Amygdala (tissue), 56 donors: ENCODE results near the gene C3.
"Not testable (repeated sequence)": the region's sequence is repeated elsewhere in the genome, so short reads cannot be mapped to it uniquely, and the experiment has no call there.

ENCODE experiments used
- DNase-seq, 56 donors: peaks; one replicate each; lab custom pipeline; 2025; lab: John Stamatoyannopoulos, UW

C3 gene

DNA sequence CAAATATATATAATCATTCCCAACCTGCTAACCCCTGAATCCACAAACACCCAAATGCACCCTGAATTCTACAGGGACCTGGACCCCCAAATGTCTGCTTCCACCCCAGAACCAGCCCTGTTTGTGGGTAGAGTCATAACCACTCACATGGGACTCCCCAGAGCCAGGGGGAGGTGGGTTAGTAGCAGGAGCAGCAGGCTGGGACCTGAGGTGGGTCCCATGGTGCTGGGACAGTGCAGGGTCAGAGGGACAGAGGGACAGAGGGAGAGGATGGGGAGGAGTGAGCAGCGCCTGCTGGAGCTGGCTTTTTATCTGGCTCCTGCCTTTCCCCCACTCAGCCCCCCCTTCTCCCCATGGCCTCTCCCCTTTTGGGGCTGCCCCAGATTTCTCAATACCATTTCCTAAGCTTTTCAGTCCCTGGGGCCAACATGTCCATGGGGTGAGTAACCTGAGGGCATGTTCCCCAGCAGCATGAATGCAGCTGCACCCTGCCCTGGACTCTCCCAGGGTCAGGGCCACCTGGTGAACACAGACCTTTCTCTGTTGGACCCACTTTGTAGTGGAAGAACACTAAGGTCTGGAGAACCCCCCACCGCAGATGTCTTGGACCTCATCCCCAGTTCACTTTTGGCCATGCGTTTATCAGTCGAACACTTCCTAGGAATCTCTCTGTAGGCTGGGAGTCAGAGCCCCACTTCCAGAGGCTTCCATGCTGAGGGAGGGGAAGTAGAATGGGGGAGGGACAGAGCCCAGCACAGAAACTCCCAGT is at the start of gene C3:
Gene C3 (minus strand): TSS at position 282 of the 769 bp plus-strand sequence. CDS start 61 bp downstream, at position 221.
- DNase-seq = peak in 8 of 56 donors; percentile 7 to 27 (median 15)

DNA sequence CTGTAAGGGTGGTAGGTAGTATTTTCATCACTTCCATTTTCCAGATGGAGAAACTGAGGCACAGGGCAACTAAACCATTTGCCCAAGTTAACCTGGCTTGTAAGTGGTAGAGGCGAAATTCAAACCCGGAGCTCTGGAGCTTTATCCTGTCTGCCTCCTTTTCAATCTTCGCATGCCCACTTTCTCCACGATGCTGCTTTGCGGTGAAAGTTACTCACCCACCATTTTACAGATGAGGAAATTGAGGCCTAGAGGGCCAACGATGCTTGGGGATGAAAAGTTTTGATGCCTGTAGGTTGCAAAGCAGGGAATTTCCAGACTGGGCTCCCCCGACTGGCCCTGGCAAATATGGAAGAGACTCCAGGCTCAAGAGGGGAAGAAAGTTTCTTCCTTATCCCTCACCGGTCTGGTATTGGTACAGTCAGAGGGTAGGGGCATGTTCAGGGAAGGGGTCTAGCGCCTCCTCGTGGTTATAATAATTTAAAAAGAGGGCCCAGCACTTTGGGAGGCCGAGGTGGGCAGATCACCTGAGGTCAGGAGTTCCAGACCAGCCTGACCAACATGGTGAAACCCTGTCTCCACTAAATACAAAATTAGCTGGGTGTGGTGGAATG is 48.7 kb upstream of the C3 start:
- no peak for DNase-seq

DNA sequence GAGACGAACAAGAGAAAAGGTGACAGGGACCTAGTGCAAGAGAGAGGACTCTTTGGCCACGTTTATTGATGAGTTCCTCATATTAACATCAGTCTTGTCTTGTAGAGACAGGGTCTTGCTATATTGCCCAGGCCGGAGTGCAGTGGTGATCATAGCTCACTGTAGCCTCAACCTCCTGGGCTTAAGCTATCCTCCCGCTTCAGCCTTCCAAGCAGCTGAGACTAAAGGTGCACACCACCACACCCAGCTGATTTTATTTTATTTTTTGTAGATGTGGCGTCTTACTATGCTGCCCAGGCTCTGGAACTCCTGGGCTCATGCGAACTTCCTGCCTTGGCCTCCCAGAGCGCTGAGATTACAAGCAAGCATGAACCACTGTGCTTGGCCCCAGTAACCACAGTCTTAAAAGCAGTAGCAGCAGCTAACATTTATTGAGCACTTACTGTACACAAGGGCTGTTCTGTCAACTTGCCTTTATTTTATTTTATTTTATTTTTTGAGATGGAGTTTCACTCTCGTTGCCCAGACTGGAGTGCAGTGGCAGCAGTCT is 47.9 kb upstream of the C3 start:
- DNase-seq = no peak

DNA sequence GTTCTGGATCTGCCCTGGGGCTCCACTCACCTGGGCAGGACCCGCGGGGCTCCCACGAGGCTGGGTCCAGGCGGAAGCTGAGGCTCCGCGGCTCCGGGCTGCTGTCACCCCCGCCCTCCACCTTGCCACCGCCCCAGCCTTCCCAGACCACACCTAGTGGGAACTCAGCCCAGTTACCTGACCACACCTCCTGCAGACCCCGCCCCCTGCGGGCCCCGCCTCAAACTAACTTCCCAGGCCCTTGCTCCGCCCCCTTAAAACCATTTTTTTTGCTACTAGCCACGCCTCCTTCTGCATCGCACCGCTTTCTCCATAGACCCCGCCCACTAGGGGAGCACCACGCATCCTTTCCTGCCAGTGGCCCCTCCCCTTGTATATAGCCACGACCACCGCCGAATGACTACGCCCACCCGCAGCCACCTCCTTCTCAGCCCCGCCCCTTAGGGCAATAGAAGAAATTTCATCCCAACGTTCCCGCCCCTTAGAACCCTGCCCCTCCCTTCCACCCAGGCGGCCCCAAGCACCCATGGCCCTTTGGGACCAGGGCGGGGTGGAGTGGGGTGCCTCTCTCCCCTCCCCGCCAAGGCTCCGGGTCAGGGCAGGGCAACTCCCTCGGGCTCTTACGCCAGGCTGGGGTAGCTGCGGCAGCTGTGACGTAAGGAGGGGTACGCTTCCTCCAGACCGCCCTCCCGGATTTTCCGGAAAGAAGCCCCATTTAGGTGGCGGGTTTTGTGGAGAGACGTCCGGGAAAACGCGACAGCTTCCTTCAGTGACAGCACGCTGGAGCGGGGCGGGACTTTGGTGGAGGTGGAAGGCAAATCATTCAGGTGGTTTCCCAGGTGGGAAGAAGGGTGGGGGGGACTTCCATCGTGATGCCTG is 47.1 kb upstream of the C3 start, which contains the start of gene SH2D3A:
Gene SH2D3A (minus strand): TSS at position 79 of the 879 bp plus-strand sequence. CDS start 3,687 bp downstream, outside the sequence.
- peak in 2 of 56 donors; percentile 37 to 42 for DNase-seq

DNA sequence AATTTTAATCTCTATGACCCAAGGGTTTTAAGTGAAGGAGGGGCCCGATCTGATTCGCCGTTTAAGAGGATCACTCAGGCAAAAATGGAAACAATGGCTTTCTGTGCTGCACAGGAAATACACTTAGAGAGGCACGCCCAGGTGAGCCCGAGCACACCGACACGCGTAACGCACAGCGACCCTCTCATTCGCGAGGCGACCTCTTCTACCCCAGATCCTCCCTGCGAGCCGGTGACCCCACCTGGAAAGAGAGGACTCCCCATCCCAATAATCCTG is 46.6 kb upstream of the C3 start:
- DNase-seq = no peak

DNA sequence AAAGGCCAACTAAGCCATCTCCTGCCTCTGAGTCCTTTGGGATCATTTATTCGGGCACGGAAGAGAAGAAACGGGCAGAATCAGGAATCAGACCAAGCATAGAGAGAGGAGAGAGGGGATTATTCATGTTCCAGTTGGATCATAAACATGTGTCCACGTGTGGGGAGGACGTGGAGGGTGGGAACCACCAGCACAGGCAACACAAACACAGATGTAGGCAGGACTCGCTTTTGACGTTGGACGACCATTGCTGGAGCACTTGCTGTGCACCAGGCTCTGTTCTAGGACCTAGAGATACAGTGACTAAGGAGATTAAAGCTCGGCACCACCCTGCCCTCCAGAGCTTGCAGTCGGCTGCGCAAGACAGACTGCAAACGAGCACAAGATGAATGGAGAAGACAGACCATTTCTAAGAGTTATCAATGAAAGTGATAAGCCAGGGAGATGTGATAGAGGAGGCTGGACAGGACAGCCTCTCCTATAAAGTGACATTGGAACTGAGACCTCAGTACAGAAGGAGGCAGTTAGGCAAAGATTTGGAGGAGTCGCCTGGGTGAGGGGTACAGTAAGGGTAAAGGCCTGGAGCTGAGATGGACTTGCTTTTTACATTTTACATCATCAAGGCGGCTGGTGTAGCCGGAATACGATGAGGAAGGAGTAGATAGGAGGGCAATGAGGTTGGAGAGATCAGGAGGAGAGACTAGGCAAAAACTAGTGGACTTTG is 46.1 kb upstream of the C3 start:
- no peak for DNase-seq

DNA sequence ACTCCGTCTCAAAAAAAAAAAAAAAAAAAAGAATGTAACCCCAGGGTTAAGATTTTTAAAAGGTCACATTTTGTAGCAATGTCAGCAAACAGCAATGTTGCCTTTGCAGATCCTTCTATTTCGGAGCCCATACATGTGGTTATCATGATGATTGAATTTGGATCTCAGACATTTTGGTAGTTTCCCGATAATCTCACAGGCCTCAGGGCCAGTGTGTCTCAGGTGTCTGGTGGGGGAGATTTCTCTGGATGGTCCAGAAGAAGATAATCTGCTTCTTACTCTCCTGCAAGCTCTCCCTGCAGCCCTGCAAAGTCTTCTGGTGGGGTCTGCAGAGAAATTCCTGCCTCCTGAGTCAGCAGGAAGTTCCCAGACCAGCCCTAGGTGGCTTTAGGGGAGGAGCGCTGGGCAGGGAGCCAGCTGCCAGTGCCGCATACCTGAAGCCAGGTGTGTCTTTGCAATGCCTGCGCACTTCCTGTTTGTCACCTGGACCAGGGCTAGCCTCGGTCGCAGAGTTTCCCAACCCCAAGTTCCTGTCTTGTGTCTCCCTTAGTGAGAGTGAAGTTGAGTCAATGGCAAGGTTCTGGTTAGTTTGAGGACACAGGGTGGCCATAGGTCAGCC is 45.4 kb upstream of the C3 start:
- DNase-seq = no peak

DNA sequence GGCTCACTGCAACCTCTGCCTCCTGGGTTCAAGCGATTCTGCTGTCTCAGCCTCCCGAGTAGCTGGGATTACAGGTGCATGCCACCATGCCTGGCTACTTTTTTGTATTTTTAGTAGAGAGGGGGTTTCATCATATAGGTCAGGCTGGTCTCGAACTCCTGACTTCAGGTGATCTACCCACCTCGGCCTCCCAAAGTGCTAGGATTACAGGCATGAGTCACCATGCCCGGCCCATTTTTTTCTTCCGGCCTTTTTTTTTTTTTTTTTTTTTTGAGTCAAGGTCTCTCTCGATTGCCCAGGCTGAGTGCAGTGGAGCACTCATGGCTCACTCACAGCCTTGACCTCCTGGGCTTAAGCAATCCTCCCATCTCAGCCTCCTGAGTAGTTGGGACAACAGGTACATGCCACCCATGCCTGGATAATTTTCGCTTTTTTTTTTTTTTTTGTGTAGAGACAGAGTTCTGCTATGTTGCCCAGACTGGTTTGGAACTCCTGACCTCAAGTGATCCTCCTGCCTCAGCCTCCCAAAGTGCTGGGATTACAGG is 41.9 kb upstream of the C3 start:
- not testable (repeated sequence) for DNase-seq

DNA sequence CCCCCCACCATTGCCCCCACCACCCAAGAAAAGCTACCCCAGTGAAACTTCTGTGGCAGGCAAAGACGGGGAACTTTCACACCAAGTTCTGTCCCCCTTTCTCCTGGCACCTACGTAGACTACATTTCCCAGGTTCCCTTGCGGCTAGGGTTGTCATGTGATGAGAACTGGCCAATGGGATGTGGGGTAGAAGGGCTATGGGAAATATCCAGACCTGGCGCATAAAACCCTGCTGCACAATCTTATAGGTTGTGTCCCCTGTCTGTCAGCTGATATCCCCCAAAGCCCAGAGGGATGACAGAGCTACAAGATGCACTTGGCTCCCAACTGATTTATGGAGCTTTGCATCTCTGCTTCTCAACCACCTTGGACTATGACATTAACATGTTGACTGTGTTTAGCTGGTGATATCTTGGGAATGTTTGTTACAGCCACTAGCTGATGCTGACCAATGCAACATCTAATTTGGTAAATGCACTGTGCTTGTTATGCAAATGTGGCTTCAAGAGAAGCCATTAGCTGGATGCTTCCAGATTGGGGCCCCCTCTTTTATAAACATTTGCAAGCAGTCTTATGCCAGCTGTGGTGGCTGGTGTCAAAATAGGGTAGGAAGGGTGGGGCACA is 40.7 kb upstream of the C3 start:
- no peak for DNase-seq

DNA sequence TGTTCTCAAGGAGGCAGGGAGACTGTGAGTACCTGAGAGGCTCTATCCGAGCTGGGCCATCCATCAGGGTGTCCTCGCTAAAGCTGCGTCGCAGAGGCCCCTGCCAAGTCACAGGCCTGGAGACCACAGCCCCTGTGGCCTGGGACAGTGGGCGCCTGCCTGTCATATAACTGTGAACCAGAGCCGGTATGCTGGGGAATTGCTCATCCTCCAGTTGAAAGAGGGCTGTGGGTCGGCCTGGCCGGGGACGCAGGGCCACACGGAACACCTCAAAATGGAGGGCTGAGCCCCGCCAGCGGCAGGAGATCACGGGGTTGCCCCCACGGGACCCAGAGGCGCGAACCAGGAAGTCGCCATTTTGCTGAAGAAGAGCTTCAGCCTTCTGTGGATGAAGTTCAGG is 40.2 kb upstream of the C3 start:
- DNase-seq = no peak

DNA sequence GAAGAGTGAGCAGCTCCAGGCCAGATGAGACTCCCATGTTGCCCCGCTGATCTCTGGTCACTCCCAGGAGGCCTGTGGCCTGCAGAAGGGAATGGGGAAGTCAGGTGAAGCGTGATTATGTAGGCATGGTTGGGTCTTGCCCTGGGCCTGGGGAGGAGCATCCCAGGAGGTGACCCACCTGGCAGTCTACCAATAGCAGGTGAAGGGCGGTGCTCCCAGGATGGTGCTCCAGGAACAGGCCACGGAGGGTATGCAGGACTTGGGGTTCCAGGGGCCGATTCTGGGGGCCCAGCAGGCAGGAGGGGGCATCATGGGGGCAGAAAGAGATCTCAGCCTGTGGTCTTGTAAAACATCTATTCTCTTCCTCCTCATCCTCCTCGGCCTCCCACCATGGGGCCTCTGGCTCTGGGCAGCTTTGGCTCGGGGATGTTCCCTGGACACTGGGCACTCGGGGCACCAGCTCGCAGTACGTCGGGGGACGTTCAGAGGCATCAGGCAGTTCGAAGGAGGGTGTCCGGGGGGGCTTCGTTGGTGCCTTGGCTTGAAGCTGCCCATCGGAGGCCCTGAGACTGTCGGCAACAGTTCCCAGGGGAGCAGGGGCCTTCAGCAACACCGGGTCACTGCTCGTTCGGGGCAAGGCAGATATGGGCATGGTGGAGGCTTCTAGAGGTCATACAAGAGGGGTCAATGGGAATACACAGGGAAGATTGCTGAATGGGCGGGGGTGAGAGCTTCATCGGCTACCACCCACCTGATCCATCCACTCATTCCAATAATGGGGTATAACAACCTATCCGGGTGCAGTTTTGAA is 34.4 kb upstream of the C3 start:
- DNase-seq = no peak

DNA sequence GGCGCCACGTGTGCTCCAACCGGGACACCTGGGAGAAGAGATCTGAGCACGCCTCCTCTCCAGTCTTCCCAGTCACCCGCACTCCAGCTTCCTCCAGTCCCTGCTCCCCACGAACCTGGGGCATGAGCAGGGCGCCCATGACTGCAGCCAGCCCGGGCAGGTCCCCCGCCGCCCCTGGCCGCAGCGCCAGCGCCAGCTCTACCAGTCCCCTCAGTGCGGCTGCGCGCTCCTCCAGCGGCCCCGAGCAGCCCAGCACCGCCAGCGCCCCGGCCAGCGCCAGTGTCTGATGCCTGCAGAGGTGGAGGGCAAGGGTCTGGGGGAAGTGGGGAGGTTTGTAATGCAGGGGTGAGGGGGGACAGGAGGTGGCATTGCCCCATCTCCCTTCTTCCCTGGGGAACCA is 33.7 kb upstream of the C3 start:
- no peak for DNase-seq

DNA sequence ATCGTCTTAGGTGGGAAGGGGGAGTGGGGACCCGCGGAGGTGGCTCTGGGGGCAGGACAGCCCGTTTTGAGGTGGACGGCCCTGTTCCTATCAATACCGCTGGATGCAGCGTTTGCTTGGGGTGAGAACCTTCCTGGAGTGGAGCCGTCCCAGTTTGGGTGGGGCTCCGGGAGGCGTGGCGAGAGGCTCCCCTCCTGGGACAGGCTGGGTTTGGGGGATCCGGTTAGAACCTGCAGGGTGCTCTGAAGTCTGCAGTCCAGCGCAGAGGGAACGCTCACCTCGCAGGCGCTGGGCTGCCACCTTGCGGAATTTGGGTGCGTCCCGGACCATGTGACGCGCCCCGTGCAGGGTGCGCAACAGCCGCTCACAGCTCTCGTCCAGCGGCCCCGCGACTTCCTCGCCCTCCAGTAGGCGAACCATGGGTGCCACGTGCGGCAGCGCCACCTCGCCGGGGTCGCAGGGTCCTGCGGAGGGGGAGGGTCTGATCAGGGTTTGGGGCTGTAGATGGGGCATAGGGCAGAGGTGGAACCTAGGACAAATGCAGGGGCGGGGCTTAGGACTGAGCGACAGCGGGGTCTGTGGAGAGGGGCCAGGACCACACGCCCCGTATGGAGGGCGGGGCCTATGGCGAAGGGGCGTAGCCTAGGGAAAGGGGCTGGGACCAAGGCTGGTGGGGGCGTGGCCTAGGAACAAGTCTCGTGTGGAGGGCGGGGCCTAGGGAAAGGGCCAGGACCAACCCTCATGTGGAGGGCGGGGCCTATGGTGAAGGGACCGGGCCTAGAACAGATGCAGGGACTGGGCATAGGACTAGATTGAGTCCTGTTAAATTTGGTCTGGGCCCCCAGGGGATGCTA is 33.0 kb upstream of the C3 start:
- DNase-seq = peak in 9 of 56 donors; percentile 4 to 75 (median 32)

DNA sequence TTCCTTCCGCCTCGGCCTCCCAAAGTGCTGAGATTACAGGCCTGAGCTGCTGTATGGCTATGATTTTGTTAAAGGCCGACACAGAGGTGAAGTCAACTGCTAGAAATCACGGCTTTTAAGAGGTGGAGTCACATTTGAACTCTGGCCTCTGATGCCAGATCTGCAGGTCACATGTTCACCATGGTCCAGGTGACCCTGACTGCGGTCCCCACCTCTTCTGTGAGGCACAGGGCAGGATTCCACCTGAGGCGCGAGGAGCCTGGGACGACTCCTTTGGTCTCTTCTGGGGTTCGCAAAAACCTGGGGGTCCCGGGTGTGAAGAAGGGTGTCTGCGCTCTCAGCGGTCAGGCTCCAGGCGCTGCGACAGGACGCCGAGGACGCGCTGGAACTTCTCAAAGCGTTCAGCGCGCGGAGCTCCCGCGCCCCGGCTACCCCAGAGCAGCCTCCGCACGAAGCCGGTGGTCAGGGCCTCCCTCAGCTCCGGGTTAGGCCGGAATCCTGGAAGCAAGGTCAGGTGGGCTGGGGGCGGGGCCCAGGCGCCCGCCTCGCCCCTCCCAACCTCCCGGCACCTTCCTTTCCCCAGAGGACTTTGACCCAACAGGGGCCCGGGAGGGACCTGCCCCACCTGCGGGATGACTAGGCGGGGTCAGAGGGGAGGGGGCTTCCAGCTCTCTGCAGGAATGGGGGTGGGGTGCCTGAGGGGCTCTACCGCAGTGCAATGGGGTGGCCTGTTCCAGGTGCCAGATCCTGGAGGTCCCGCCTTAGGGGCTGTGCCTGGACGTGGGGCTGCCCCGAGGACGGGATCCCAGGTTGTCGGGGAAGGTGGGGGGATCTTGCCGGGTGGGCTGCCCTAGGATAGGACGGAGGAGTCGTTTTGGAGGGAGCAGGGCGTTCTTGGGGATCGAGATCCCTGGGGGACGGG is 32.1 kb upstream of the C3 start:
- no peak for DNase-seq

DNA sequence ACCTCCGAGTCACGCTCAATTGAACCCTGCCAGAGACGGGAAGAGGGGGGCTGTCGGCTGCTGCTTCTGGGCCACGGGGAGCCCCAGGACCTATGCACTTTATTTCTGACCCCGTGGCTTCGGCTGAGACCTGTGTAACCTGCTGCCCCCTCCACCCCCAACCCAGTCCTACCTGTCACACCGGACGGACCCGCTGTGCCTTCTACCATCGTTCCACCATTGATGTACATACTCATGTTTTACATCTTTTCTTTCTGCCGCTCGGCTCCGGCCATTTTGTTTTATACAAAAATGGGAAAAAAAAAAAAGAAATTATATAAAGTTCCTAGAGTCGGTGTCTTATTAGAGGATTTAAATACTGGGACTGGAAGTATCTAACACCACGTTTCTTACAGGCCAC is 30.7 kb upstream of the C3 start:
- DNase-seq = no peak

DNA sequence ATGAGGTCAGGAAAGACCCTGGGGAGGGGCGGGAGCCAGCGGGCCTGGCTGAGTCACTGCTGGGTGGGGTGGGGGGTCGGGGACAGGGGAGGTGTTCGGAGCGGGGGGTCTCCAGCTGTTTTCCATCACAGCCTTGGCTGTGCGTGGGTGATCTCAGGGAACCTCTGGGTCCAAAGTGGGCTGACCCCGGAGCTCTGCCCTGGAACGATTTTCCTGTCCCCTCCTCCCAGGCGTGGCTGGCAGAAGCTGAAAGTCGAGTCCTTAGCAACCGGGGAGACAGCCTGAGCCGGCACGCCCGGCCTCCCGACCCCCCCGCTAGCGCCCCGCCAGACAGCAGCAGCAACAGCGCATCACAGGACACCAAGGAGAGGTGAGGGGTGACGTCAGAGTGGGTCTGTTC is 29.6 kb upstream of the C3 start:
- DNase-seq = no peak
